Measurements from ENCODE around the gene NUMBL. TPM values are rescaled to one million over a fixed set of nuclear protein-coding genes. Genes with fewer than 3 reads are reported as not detected.

Gene NUMBL
- total and polyA plus RNA-seq, 9 of the 15 experiments (the other 6 are each of a cell fraction or from before 2014, with no cell fraction given), result 0.39 to 38.6 (median 6.6) TPM

- TF ChIP-seq MXD1 (CRISPR knock-in tag; IDR thresholded peaks at IDR 0.05; ENCODE audit: borderline replicate concordance, poor library complexity, severe bottlenecking), result no peak
- TF ChIP-seq MYC (IDR thresholded peaks at IDR 0.05; ENCODE audit: low read depth, low read length), result peak; percentile 74
- TF ChIP-seq MYC (CRISPR knock-in tag; IDR thresholded peaks at IDR 0.05; ENCODE audit: borderline replicate concordance, low read depth), result no peak
- no peak for TF ChIP-seq ELK3 (CRISPR knock-in tag; IDR thresholded peaks at IDR 0.05)
- TF ChIP-seq HLTF (IDR thresholded peaks at IDR 0.05), result no peak
- no peak for TF ChIP-seq ZNF436 (CRISPR knock-in tag; IDR thresholded peaks at IDR 0.05)
- no peak for TF ChIP-seq ZNF277 (CRISPR knock-in tag; IDR thresholded peaks at IDR 0.05; ENCODE audit: borderline replicate concordance)
- no peak for TF ChIP-seq EWSR1 (IDR thresholded peaks at IDR 0.05; ENCODE audit: borderline replicate concordance, low read depth, partially characterized antibody)
- peak; percentile 59 for TF ChIP-seq POLR2G (IDR thresholded peaks at IDR 0.05; ENCODE audit: low read depth, low read length)
- no peak for TF ChIP-seq SAFB2 (IDR thresholded peaks at IDR 0.05; ENCODE audit: borderline replicate concordance, low read depth, low read length, severe bottlenecking)
- TF ChIP-seq SMARCC2 (IDR thresholded peaks at IDR 0.05; ENCODE audit: low read depth), result no peak
- TF ChIP-seq L3MBTL2 (IDR thresholded peaks at IDR 0.05), result peak; percentile 42; the same call in 1 of the 2 replicates
- no peak for TF ChIP-seq ETS2 (tag; IDR thresholded peaks at IDR 0.05; ENCODE audit: borderline replicate concordance, poor library complexity, severe bottlenecking)
- no peak for TF ChIP-seq BACH1 (tag; IDR thresholded peaks at IDR 0.05)
- no peak for TF ChIP-seq RNF219 (CRISPR knock-in tag; IDR thresholded peaks at IDR 0.05)
- no peak for TF ChIP-seq KLF16 (IDR thresholded peaks at IDR 0.05)
- no peak for TF ChIP-seq SRSF1 (IDR thresholded peaks at IDR 0.05; ENCODE audit: low read depth, low read length)
- TF ChIP-seq CEBPB (tag; IDR thresholded peaks at IDR 0.05), result peak; percentile 41; the same call in 1 of the 2 replicates
- TF ChIP-seq HNRNPUL1 (IDR thresholded peaks at IDR 0.05; ENCODE audit: low read length), result no peak
- TF ChIP-seq ZNF239 (CRISPR knock-in tag; IDR thresholded peaks at IDR 0.05), result no peak
- TF ChIP-seq ZNF282 (CRISPR knock-in tag; IDR thresholded peaks at IDR 0.05), result no peak
- no peak for TF ChIP-seq HDAC6 (IDR thresholded peaks at IDR 0.05; ENCODE audit: low read depth, low read length)
- no peak for TF ChIP-seq ESRRB (CRISPR knock-in tag; IDR thresholded peaks at IDR 0.05; ENCODE audit: borderline replicate concordance)
- TF ChIP-seq ZBTB17 (CRISPR knock-in tag; IDR thresholded peaks at IDR 0.05), result no peak
Measured at GRCh38 chr19:40623403-40624251, 66.8 kb downstream of the NUMBL start (continued).

Measured in K562 (cell line).